HepG2 (cell line): ENCODE results near the gene CPLX3. TPM values are rescaled to one million over a fixed set of nuclear protein-coding genes. Genes with fewer than 3 reads are reported as not detected.

Source experiments
- ATAC-seq: fragments of 200-7000 bp; cut with Tn5 transposase; 3 replicates; pipeline ENCODE4 v1.9.1; 2020; ENCODE audit warnings: mild to moderate bottlenecking, moderate library complexity
- BruUV-seq: library from RNA; stranded (reverse); fragments of 400-500 nt; replicated peaks from 2 replicates; lab custom pipeline; 2021; lab: Mats Ljungman, UMichigan
- CTCF ChIA-PET: fragments of 300-600 bp; formaldehyde crosslinking; extraction: SDS; loops from one replicate; lab custom pipeline; 2021; ENCODE audit warnings: low total read pairs, inconsistent platforms, low intra/inter-chr PET ratio; lab: Yijun Ruan, JAX
- POLR2A ChIA-PET: fragments of 350-600 bp; sonication (Branson Sonifier 250); formaldehyde crosslinking; loops from one replicate; lab custom pipeline; 2020; ENCODE audit warnings: antibody characterized with exemption, inconsistent platforms; lab: Yijun Ruan, JAX
- DNase-seq: peaks from one replicate; pipeline ENCODE4 v3.0.0-alpha.2; 2015; ENCODE audit warnings: low spot score
- FAIRE-seq: peaks from 3 replicates; lab custom pipeline; 2011; peaks lifted over from hg19 to GRCh38; lab: Jason Lieb, UNC
- H2AFZ ChIP-seq: one replicate; pipeline ENCODE4 v1.6.1; 2011; ENCODE audit warnings: low read length, inconsistent platforms
- H3K27ac ChIP-seq: fragments of 300-600 bp; 3 replicates; pipeline ENCODE4 v1.8.0; 2011; ENCODE audit warnings: mixed run types, mild to moderate bottlenecking, mixed read lengths, low read length, inconsistent platforms; ENCODE audit not compliant: insufficient read depth; ENCODE audit errors: extremely low read length
- H3K27me3 ChIP-seq, 2 experiments: fragments of 200-600 bp in 1 of 2; 2 replicates in 1 of 2; 3 replicates in 1 of 2; pipeline versions ENCODE4 v1.6.0 to v1.8.0; 2011; ENCODE audit warnings: low read length in 2 of 2, mild to moderate bottlenecking in 2 of 2, moderate library complexity in 2 of 2, inconsistent platforms in 1 of 2; ENCODE audit not compliant: insufficient read depth in 2 of 2, control insufficient read depth in 1 of 2
- H3K36me3 ChIP-seq, 2 experiments: fragments of 200-600 bp in 1 of 2; replicated peaks in 1 of 2; 2 replicates in 1 of 2; 3 replicates in 1 of 2; pipeline versions ENCODE4 v1.5.1 to v1.8.0; 2011; ENCODE audit warnings: low read length in 2 of 2, inconsistent platforms in 1 of 2; ENCODE audit not compliant: insufficient read depth in 2 of 2, control insufficient read depth in 1 of 2
- H3K4me1 ChIP-seq: 2 replicates; pipeline ENCODE4 v1.5.1; 2012; ENCODE audit warnings: low read length, inconsistent platforms; ENCODE audit not compliant: insufficient read depth
- H3K4me2 ChIP-seq: 2 replicates; pipeline ENCODE4 v1.6.0; 2011; ENCODE audit warnings: low read depth, low read length, inconsistent platforms
- H3K4me3 ChIP-seq, 3 experiments: fragments of 200-600 bp in 1 of 3; sonication (generic), shearing (Covaris generic) in 1 of 3; replicated peaks in 1 of 3; 2 replicates each; pipeline ENCODE4 v1.5.1; 2011 to 2016; ENCODE audit warnings: low read length in 3 of 3, inconsistent platforms in 2 of 3, low read depth in 2 of 3, mild to moderate bottlenecking in 2 of 3, control low read depth in 1 of 3, mixed read lengths in 1 of 3; ENCODE audit not compliant: insufficient read depth in 1 of 3
- H3K79me2 ChIP-seq: one replicate; pipeline ENCODE4 v1.6.1; 2011; ENCODE audit warnings: low read length, inconsistent platforms; ENCODE audit not compliant: insufficient read depth
- H3K9ac ChIP-seq: 2 replicates; pipeline ENCODE4 v1.6.0; 2011; ENCODE audit warnings: mild to moderate bottlenecking, low read depth, low read length, inconsistent platforms; ENCODE audit not compliant: insufficient read depth
- H3K9me3 ChIP-seq: 2 replicates; pipeline ENCODE4 v1.5.1; 2012; ENCODE audit warnings: mild to moderate bottlenecking, low read length
- H4K20me1 ChIP-seq: 2 replicates; pipeline ENCODE4 v1.6.0; 2011; ENCODE audit warnings: inconsistent platforms, mild to moderate bottlenecking, low read length, moderate library complexity; ENCODE audit not compliant: insufficient read depth
- ARHGAP35 ChIP-seq: sonication (generic); formaldehyde crosslinking; IDR thresholded peaks from 2 replicates; pipeline ENCODE4 v1.9.0; 2022; ENCODE audit warnings: mild to moderate bottlenecking, inconsistent platforms, moderate library complexity, missing genetic modification reagents, borderline replicate concordance
- CEBPG ChIP-seq: IDR thresholded peaks from 2 replicates; pipeline ENCODE4 v1.6.1; 2016
- ETS1 ChIP-seq: sonication (generic); formaldehyde crosslinking; IDR thresholded peaks from 2 replicates; pipeline ENCODE4 v1.4.0; 2020; ENCODE audit warnings: missing genetic modification reagents
- HDAC6 ChIP-seq: fragments of 200-600 bp; sonication (generic); IDR thresholded peaks from 2 replicates; pipeline ENCODE4 v1.7.0; 2017; ENCODE audit warnings: mild to moderate bottlenecking, antibody characterized with exemption, low read length, low read depth
- PCBP2 ChIP-seq: fragments of 200-400 bp; formaldehyde crosslinking; optimal IDR thresholded peaks from 2 replicates; pipeline ENCODE3; 2018; ENCODE audit warnings: low read length, low read depth; ENCODE audit not compliant: poor library complexity, severe bottlenecking
- PITX1 ChIP-seq: sonication (generic); formaldehyde crosslinking; IDR thresholded peaks from 2 replicates; pipeline ENCODE4 v1.5.1; 2020; ENCODE audit warnings: mild to moderate bottlenecking, missing genetic modification reagents
- SOX6 ChIP-seq, 2 experiments: fragments of 450-650 bp in 1 of 2; sonication (generic) in 1 of 2; formaldehyde crosslinking in 1 of 2; IDR thresholded peaks; 2 replicates each; pipeline versions ENCODE4 v1.4.0 to v1.6.1; 2017 to 2020; ENCODE audit warnings: antibody characterized with exemption in 1 of 2, mild to moderate bottlenecking in 1 of 2, missing genetic modification reagents in 1 of 2
- SP2 ChIP-seq: sonication (generic); formaldehyde crosslinking; IDR thresholded peaks from 2 replicates; pipeline ENCODE4 v1.5.1; 2020; ENCODE audit warnings: mild to moderate bottlenecking, missing genetic modification reagents
- ZBTB49 ChIP-seq: sonication (generic); formaldehyde crosslinking; IDR thresholded peaks from 2 replicates; pipeline ENCODE4 v1.4.0; 2020; ENCODE audit warnings: missing genetic modification reagents, borderline replicate concordance
- ZNF251 ChIP-seq: sonication (generic); formaldehyde crosslinking; IDR thresholded peaks from 2 replicates; pipeline ENCODE4 v1.9.0; 2021; ENCODE audit warnings: mild to moderate bottlenecking, missing genetic modification reagents
- ZNF430 ChIP-seq: sonication (generic); formaldehyde crosslinking; IDR thresholded peaks from 2 replicates; pipeline ENCODE4 v1.9.0; 2021; ENCODE audit warnings: mild to moderate bottlenecking, missing genetic modification reagents
- WGBS: methylation state at CpG from one replicate; pipeline ENCODE4 v1.1.6; 2017; ENCODE audit warnings: low lambda C conversion rate; 5-methylcytosine and 5-hydroxymethylcytosine counted together
- in situ Hi-C: cut with HindIII; loops from 2 replicates; pipeline ENCODE4 v1.10.0; 2017; ENCODE audit warnings: low pct_unique_long_range_greater_than_20kb; ENCODE audit not compliant: extremely low pct_ligation_motif_present
- intact Hi-C: fragments of 100-400 bp; cut with micrococcal nuclease; formaldehyde crosslinking; loops from one replicate; pipeline ENCODE4 v1.10.0; 2022; ENCODE audit not compliant: unreplicated experiment
- polyA plus RNA-seq, 8 experiments: library from polyadenylated mRNA; depleted of rRNA in 3 of 8; stranded (reverse) in 7 of 8; unstranded in 1 of 8; fragments of >200 nt; fragmentation: Illumina TruSeq in 4 of 8; extraction: Trizol in 4 of 8; gene quantifications; 2 replicates each; pipeline versions ENCODE4 v1.2.1 to v1.2.3, GENCODE V29; 2011 to 2016; ENCODE audit warnings: low read depth in 4 of 8, missing spikeins in 1 of 8, mixed read lengths in 1 of 8; ENCODE audit not compliant: insufficient read depth in 1 of 8
- total RNA-seq, 5 experiments: library from RNA; depleted of rRNA; stranded (reverse); fragments of >200 nt; fragmentation: Illumina TruSeq; extraction: Trizol; gene quantifications; 2 replicates each; pipeline ENCODE4 v1.2.3, GENCODE V29; 2016; ENCODE audit warnings: low read depth in 1 of 5
- TF ChIP-seq, protein P1 (sequence below): sonication (generic); formaldehyde crosslinking; IDR thresholded peaks from 2 replicates; pipeline ENCODE4 v1.5.1; 2020; ENCODE audit warnings: mild to moderate bottlenecking, missing genetic modification reagents
- TF ChIP-seq, protein P2 (sequence below): sonication (generic); formaldehyde crosslinking; IDR thresholded peaks from 2 replicates; pipeline ENCODE4 v1.4.0; 2020; ENCODE audit warnings: mild to moderate bottlenecking, missing genetic modification reagents
- TF ChIP-seq, protein P3 (sequence below): sonication (generic); formaldehyde crosslinking; IDR thresholded peaks from 2 replicates; pipeline ENCODE4 v1.5.0; 2020; ENCODE audit warnings: mild to moderate bottlenecking, missing genetic modification reagents

The CPLX3 gene
- total and polyA plus RNA-seq, 2 of the 13 experiments (the other 11 are each of a cell fraction or from before 2014, with no cell fraction given): not detected

GRCh38 chr15:74821790-74822158 lies 4.7 kb upstream of the CPLX3 start:
- BruUV-seq: no TSS peak
- Histone ChIP-seq H3K4me3 (no peak overlapping the region), H4K20me1 (no peaks in the 10 kb centered on the region; the same call in 1 of the 2 replicates), H2AFZ (no peak overlapping the region), H3K4me1 (peaks cover 31% of the 10 kb centered on the region), H3K9ac (no peak overlapping the region), H3K4me2 (no peak overlapping the region), H3K9me3 (no peaks in the 10 kb centered on the region), H3K36me3 (no peaks in the 10 kb centered on the region), H3K79me2 (no peaks in the 10 kb centered on the region), H3K27me3 (peaks cover 3 to 28% of the 10 kb centered on the region in 2 experiments; a peak in 4 of 5 replicates), H3K27ac (no peak overlapping the region)
- WGBS: 22% methylated on average over 7 of the region's 7 CpGs
- in situ Hi-C loops: no loop called here
- ChIA-PET CTCF (no interaction called here), POLR2A (no interaction called here)
- FAIRE-seq (no peak), ATAC-seq (no peak), DNase-seq (no peak)
- intact Hi-C loops: no loop called here
- TF ChIP-seq, protein P1, sequence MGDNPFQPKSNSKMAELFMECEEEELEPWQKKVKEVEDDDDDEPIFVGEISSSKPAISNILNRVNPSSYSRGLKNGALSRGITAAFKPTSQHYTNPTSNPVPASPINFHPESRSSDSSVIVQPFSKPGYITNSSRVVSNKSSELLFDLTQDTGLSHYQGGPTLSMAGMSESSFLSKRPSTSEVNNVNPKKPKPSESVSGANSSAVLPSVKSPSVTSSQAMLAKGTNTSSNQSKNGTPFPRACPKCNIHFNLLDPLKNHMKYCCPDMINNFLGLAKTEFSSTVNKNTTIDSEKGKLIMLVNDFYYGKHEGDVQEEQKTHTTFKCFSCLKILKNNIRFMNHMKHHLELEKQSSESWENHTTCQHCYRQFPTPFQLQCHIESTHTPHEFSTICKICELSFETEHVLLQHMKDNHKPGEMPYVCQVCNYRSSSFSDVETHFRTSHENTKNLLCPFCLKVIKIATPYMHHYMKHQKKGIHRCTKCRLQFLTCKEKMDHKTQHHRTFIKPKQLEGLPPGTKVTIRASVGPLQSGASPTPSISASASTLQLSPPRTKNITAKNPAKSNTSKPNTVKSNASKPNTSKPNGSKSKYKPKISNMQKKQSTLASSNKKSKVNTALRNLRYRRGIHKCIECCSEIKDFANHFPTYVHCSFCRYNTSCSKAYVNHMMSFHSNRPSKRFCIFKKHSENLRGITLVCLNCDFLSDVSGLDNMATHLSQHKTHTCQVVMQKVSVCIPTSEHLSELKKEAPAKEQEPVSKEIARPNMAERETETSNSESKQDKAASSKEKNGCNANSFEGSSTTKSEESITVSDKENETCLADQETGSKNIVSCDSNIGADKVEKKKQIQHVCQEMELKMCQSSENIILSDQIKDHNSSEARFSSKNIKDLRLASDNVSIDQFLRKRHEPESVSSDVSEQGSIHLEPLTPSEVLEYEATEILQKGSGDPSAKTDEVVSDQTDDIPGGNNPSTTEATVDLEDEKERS: no peak
- TF ChIP-seq PITX1 (CRISPR knock-in tag): no peak
- TF ChIP-seq ETS1 (CRISPR knock-in tag): no peak
- TF ChIP-seq, protein P2, sequence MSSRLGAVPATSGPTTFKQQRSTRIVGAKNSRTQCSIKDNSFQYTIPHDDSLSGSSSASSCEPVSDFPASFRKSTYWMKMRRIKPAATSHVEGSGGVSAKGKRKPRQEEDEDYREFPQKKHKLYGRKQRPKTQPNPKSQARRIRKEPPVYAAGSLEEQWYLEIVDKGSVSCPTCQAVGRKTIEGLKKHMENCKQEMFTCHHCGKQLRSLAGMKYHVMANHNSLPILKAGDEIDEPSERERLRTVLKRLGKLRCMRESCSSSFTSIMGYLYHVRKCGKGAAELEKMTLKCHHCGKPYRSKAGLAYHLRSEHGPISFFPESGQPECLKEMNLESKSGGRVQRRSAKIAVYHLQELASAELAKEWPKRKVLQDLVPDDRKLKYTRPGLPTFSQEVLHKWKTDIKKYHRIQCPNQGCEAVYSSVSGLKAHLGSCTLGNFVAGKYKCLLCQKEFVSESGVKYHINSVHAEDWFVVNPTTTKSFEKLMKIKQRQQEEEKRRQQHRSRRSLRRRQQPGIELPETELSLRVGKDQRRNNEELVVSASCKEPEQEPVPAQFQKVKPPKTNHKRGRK (CRISPR knock-in tag): no peak
- no peak for TF ChIP-seq CEBPG
- no peak for TF ChIP-seq ARHGAP35 (CRISPR knock-in tag)
- TF ChIP-seq SOX6 (IDR thresholded peaks at IDR 0.05): no peak
- no peak for TF ChIP-seq SOX6 (CRISPR knock-in tag; IDR thresholded peaks at IDR 0.05)
- TF ChIP-seq, protein P3, sequence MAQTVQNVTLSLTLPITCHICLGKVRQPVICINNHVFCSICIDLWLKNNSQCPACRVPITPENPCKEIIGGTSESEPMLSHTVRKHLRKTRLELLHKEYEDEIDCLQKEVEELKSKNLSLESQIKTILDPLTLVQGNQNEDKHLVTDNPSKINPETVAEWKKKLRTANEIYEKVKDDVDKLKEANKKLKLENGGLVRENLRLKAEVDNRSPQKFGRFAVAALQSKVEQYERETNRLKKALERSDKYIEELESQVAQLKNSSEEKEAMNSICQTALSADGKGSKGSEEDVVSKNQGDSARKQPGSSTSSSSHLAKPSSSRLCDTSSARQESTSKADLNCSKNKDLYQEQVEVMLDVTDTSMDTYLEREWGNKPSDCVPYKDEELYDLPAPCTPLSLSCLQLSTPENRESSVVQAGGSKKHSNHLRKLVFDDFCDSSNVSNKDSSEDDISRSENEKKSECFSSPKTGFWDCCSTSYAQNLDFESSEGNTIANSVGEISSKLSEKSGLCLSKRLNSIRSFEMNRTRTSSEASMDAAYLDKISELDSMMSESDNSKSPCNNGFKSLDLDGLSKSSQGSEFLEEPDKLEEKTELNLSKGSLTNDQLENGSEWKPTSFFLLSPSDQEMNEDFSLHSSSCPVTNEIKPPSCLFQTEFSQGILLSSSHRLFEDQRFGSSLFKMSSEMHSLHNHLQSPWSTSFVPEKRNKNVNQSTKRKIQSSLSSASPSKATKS: no peak
- TF ChIP-seq HDAC6: no peak
- TF ChIP-seq SP2 (CRISPR knock-in tag): no peak
- no peak for TF ChIP-seq ZNF251 (CRISPR knock-in tag)
- TF ChIP-seq ZNF430 (CRISPR knock-in tag): no peak
- no peak for TF ChIP-seq ZBTB49 (CRISPR knock-in tag)
- TF ChIP-seq PCBP2: no peak
